ENCODE data around the gene CDKN1A.
"Not testable (repeated sequence)": the region's sequence is repeated elsewhere in the genome, so short reads cannot be mapped to it uniquely, and the experiment has no call there.

CDKN1A gene

DNA sequence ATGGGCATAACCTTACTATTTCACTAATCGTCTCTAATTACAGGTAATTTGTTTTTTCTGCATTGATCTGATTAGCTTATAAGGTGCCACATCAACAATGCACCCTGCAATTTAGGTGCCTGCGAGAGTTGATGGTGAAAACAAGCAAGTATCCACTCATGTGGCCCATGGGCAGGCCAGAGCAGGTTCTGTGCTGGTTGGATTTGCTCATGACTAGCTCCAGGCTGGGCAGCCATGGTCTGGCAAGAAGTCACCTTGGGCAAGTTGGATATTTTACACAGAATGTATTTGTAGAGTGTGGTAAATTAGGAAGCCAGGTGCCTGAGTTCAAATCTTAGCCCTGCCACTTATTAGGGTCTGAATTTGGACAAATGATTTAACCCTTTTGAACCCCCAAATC, 44.4 kb downstream of the CDKN1A start:
- no peak for DNase-seq

DNA sequence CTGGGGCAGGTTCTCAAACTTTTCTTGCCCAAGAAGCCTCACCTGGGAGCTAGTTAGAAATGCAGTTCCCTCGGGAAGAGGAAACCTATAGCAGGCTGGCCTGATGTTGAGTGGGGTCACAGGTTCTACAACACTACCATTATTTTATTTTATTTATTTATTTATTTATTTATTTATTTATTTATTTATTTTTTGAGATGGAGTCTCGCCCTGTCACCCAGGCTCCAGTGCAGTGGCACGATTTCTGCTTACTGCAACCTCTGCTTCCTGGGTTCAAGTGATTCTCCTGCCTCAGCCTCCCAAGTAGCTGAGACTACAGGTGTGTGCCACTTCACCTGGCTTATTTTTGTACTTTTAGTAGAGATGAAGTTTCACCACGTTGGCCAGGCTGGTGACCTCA, 45.5 kb downstream of the CDKN1A start:
- not testable (repeated sequence) for DNase-seq

DNA sequence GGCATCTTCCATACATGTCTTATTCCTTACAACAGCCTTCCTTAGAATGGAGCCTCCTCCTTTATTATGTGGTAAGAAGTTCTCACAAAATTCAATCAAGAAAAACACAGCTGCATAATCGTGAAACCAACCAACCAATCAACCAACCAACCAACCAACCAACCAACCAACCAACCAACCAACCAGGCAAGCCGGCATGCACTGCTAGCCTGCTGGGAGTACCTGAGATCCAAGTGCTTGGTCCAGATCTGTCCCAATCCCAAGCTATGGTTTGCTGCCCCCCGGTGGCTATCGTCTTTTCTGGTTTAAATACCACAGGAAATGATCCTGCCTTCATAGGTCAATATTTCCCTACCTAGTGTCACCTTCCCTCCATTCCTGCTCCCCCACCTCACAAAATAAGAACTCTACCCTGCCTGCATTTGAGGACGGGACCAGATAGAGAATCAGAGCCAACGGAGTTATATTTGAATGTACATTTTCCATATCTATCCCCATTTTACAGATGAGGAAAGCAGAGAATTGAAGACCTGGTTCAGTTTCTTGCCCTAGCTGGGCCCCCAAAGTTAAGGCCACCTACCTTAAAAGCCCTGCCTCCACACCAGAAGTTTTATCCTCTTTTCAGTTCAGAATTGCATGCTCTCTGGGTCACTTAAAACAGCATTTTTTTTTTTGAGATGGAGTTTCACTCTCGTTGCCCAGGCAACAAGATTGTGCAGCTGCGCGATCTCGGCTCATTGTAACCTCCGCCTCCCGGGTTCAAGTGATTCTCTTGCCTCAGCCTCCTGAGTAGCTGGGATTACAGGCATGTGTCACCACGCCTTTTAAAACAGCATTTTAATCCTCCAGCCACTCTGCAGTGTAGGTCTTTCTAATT, 46.2 kb downstream of the CDKN1A start:
- peak; percentile 77 for DNase-seq

DNA sequence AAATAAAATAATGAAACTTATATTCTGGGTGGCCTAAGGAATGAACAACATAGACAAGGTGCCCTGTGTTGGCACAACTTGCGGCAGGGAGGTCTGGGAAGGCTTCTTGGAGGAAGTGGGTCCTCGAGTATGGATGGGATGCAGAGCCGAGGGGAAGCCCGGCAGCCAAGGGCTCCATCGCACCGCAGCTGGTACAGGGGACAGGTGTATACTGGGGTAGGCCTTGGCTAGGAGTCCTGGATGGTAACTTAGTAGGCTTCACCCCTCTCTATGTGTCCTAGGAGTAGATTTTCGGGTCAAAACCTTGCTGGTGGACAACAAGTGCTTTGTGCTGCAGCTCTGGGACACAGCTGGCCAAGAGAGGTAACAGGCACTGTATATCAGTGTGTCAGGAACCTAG, 47.1 kb downstream of the CDKN1A start:
- DNase-seq = no peak

GRCh38 chr6:36727505-36728021, 49.0 kb downstream of the CDKN1A start:
- DNase-seq = no peak

GRCh38 chr6:36728289-36729160, 50.0 kb downstream of the CDKN1A start:
- no peak for DNase-seq

DNA sequence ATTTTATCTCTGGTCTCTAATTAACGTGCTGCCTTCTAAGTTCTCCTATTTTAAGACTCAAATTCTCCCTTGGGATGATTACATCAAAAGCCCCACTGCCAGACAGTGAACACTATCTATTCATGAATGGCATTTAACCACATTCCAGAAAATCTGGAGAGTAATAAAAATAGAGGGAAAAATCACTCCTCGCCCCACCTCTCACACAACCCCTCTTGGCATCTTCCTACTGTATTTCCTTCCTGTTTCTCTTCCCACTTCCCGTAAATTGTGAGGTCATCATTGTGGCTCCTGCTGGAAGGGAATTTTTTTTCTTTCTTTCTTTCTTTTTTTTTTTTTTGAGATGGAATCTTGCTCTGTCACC, 50.6 kb downstream of the CDKN1A start:
- no peak for DNase-seq

DNA sequence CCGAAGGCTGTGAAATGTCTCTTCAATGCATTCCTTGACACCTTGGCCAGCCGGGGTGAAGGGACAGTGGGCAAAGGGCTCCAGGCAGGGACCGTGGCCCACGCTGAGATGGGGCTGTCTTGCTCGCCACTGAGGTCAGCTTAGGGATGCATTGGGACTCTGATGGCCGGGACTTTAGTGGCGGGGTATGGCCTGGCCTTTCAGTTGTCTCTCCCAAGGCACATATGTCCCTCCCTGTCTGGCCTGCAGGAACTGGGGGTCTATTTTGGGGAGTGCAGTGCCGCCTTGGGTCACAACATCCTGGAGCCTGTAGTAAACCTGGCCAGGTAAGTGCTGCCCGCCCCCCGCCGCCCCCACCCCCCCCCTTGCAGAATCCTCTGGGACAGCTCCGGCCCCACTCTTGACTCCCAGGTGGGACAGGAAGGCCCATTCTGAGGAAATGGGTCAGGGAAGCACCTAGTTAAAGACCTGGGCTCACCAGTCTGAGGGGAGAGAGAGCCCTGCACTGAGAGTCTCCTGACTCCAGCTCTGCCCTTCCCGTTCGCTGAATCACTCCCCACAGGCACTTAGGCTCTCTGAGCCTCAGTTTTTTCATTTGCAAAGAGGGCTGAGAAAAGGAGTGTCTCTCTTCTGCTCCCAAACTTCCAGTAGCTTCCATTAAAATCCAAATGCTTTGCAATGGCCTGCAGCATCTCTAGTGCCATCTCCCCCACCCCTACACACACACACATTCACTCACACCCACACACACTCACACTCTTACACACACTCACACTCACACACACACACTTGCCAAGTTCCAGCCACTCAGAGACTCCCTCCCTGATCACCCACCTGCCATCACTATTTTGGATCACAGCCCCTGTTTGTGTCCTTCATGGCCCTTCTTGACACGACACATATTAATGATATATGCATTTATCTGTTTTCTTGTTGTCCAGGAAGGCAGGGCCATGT, 52.2 kb downstream of the CDKN1A start:
- DNase-seq = no peak

DNA sequence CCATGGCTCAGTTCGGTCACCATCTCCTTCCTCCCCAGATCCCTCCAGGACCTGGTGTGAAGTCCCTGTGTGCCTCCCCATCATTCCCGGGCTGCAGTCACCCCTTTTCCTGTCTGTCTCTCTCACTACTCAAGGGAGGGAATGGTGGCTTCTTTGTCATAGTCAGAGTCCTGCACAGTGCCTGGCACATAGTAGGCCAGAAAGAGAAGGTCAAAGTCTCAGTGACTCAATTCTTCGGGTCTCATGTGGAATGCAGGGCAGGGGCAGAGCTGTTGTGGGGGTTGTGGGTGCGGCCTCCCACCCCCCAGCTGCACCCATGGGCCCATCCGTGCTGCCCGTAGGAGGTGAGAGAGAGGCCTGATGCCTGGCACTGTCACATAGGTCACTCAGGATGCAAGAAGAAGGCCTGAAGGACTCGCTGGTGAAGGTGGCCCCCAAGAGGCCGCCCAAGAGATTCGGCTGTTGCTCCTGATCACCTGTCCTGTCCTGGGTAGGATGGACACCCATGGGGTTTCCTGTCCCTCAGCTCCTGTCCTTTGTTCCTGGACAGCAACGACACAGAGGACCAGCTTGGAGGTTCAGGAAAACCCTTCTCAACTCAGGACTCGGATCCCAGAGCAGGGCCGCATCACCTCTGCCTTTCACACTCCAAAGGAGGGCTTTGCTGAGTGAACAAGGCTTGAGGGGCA, 53.3 kb downstream of the CDKN1A start:
- no peak for DNase-seq

GRCh38 chr6:36733300-36733699, 54.8 kb downstream of the CDKN1A start:
- no peak for DNase-seq

- DNase-seq = no peak
These were observed 56.1 kb downstream of the CDKN1A start for GRCh38 chr6:36734486-36735060.

- DNase-seq = peak; percentile 52
These were observed 56.9 kb downstream of the CDKN1A start for GRCh38 chr6:36735110-36736071.
